ENCODE results near the gene RTN4RL1. TPM values are rescaled to one million over a fixed set of nuclear protein-coding genes. Genes with fewer than 3 reads are reported as not detected.

RTN4RL1 gene
- total and polyA plus RNA-seq, 7 donors = under 0.01 to 0.71 (median 0.48) TPM; not detected in 1

GRCh38 chr17:1997927-1998742 is 27.0 kb downstream of the RTN4RL1 start:
- TF ChIP-seq POLR2A (IDR thresholded peaks at IDR 0.05) = no peak
- TF ChIP-seq CTCF (IDR thresholded peaks at IDR 0.05) = no peak
- no peak for TF ChIP-seq EP300 (IDR thresholded peaks at IDR 0.05)
- no peak for TF ChIP-seq POLR2AphosphoS5 (IDR thresholded peaks at IDR 0.05)
- Histone ChIP-seq H3K4me1 (peaks cover 0 to 35% (median 29%) of the 10 kb centered on the region in 4 donors), H3K36me3 (no peaks in the 10 kb centered on the region), H3K27ac (peak overlapping the region; percentile 73 to 90 (median 82)), H3K9me3 (no peaks in the 10 kb centered on the region), H3K27me3 (no peaks in the 10 kb centered on the region), H3K4me3 (peak overlapping the region; percentile 32 to 63 (median 59))
- intact Hi-C loops (cut with DNase I) = loop anchor here (2.0 kb wide), 1 partner anchor 27 kb away; the partner anchor contains the start of gene RTN4RL1
- DNase-seq = no peak
- 2 to 5% methylated on average over 92 of the region's 92 CpGs for WGBS, 2 donors

GRCh38 chr17:1997289-1997926 is 27.7 kb downstream of the RTN4RL1 start:
- TF ChIP-seq CTCF (IDR thresholded peaks at IDR 0.05) = no peak
- TF ChIP-seq POLR2AphosphoS5 (IDR thresholded peaks at IDR 0.05) = no peak
- TF ChIP-seq EP300 (IDR thresholded peaks at IDR 0.05) = no peak
- TF ChIP-seq POLR2A (IDR thresholded peaks at IDR 0.05) = no peak
- DNase-seq = no peak
- Histone ChIP-seq H3K4me3 (peak overlapping the region in 3 of 4 donors; percentile 59 to 63 (median 59)), H3K27ac (peak overlapping the region; percentile 73 to 90 (median 82)), H3K9me3 (no peaks in the 10 kb centered on the region), H3K27me3 (no peaks in the 10 kb centered on the region), H3K4me1 (peaks cover 0 to 35% (median 29%) of the 10 kb centered on the region in 4 donors), H3K36me3 (no peaks in the 10 kb centered on the region)
- intact Hi-C loops (cut with DNase I) = no loop called here
- 14 to 49% methylated on average over 22 of the region's 22 CpGs for WGBS, 2 donors

GRCh38 chr17:1996800-1997288 is 28.3 kb downstream of the RTN4RL1 start:
- no peak for DNase-seq
- Histone ChIP-seq H3K4me1 (peaks cover 0 to 35% (median 29%) of the 10 kb centered on the region in 4 donors), H3K4me3 (no peak overlapping the region), H3K9me3 (no peaks in the 10 kb centered on the region), H3K27me3 (no peaks in the 10 kb centered on the region), H3K27ac (peak overlapping the region in 1 of 4 donors; percentile 83), H3K36me3 (no peaks in the 10 kb centered on the region)
- 84 to 91% methylated on average over 9 of the region's 9 CpGs for WGBS, 2 donors
- intact Hi-C loops (cut with DNase I) = no loop called here
- TF ChIP-seq CTCF (IDR thresholded peaks at IDR 0.05) = no peak
- TF ChIP-seq EP300 (IDR thresholded peaks at IDR 0.05) = no peak
- TF ChIP-seq POLR2AphosphoS5 (IDR thresholded peaks at IDR 0.05) = no peak
- no peak for TF ChIP-seq POLR2A (IDR thresholded peaks at IDR 0.05)

GRCh38 chr17:1995907-1996799 is 29.0 kb downstream of the RTN4RL1 start:
- DNase-seq = no peak
- Histone ChIP-seq H3K27me3 (no peaks in the 10 kb centered on the region), H3K4me3 (no peak overlapping the region), H3K36me3 (no peaks in the 10 kb centered on the region), H3K4me1 (peaks cover 0 to 35% (median 29%) of the 10 kb centered on the region in 4 donors), H3K9me3 (no peaks in the 10 kb centered on the region), H3K27ac (no peak overlapping the region)
- no peak for TF ChIP-seq EP300 (IDR thresholded peaks at IDR 0.05)
- 84 to 90% methylated on average over 14 of the region's 14 CpGs for WGBS, 2 donors
- intact Hi-C loops (cut with DNase I) = no loop called here
